Measurements from ENCODE around the gene RPS26.

Gene RPS26

GRCh38 chr12:56078931-56079722, 37.4 kb downstream of the RPS26 start:
- DNase-seq: no peak

- no peak for DNase-seq
Measured at GRCh38 chr12:56079723-56080555, 38.2 kb downstream of the RPS26 start, which contains the start of gene ERBB3. TSS of gene ERBB3 (plus strand) at chr12:56080165. CDS start at chr12:56080301, 136 bp downstream.

- DNase-seq: no peak
Measured at GRCh38 chr12:56080556-56081138, 38.9 kb downstream of the RPS26 start.

GRCh38 chr12:56081393-56082347, 40.0 kb downstream of the RPS26 start:
- no peak for DNase-seq

GRCh38 chr12:56082382-56082781, 40.7 kb downstream of the RPS26 start:
- no peak for DNase-seq

GRCh38 chr12:56082967-56083366, 41.2 kb downstream of the RPS26 start:
- DNase-seq: no peak

GRCh38 chr12:56084958-56085543, 43.3 kb downstream of the RPS26 start:
- no peak for DNase-seq

- no peak for DNase-seq
Measured at GRCh38 chr12:56086096-56086495, 44.4 kb downstream of the RPS26 start.

GRCh38 chr12:56086608-56087007, 44.9 kb downstream of the RPS26 start:
- DNase-seq: no peak

GRCh38 chr12:56087220-56087619, 45.5 kb downstream of the RPS26 start:
- DNase-seq: no peak
